RWPE1 (cell line): ENCODE measurements around the gene PCDH1.
A peak's percentile ranks its signal among the peaks of the same experiment; 100 is the strongest.

Source experiments
- CTCF ChIA-PET: fragments of 350-600 bp; sonication (Branson Sonifier 250); formaldehyde crosslinking; extraction: SDS; loops from one replicate; lab custom pipeline; 2021; lab: Yijun Ruan, JAX
- POLR2A ChIA-PET: fragments of 400-600 bp; formaldehyde crosslinking; extraction: SDS; loops from one replicate; lab custom pipeline; 2020; ENCODE audit warnings: antibody characterized with exemption; ENCODE audit not compliant: low non-redundant PET; lab: Yijun Ruan, JAX
- DNase-seq: peaks from one replicate; pipeline ENCODE4 v3.0.0; 2012; ENCODE audit warnings: low spot score
- H3K27ac ChIP-seq: fragments of 450-650 bp; 2 replicates; pipeline ENCODE4 v1.5.1; 2017
- TF ChIP-seq, protein P1 (sequence below): fragments of 450-650 bp; conservative IDR thresholded peaks from 2 replicates; pipeline ENCODE4 v1.5.1; 2017; ENCODE audit warnings: low read depth, mild to moderate bottlenecking

Gene PCDH1

DNA sequence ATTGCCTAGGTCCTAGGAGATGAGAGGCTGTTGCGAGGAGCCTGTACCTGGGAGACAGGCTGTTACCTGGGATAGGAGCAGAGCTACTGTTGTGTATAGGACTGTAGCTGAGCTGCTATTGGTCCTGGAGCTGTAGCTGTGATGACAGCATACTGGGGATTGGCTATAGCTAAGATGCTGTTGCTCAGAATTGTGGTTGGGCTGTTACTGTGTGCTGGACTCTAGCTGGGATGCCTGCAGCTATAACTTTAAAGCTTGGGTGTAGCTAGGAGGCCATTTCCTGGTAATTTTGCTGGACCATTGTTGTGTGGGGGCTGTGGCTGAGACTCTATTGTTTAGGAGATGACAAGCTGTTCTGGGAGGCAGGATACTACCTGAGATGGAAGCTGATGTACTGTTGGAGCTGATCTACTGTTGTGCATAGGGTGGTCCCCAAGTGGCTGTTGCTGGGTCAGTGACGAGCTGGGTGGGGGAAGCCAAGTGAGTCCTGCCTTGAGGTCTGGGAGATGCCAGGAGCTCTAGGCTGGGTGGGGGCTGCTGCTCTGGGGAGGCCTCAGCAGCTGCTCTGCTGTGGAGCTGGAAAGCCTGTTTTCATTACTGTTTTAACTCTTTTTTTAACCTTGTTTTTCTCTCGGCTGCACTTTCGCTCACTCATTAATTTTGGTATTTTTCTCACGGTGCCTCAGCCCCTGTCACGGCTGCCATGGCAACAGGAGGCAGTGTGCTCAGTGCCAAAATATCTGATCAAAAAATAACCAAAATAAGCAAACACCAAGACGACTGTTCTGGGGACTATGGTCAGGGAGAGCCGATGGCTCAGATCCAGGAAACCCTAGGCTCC, 3.0 kb upstream of the PCDH1 start:
- ChIA-PET CTCF (interaction anchor here (0.6 to 7.9 kb wide), 9 partner anchors 26 to 216 kb away, joined by 3 to 157 read pairs (median 6); no protein-coding TSS in a partner anchor), POLR2A (no interaction called here)
- TF ChIP-seq, protein P1, sequence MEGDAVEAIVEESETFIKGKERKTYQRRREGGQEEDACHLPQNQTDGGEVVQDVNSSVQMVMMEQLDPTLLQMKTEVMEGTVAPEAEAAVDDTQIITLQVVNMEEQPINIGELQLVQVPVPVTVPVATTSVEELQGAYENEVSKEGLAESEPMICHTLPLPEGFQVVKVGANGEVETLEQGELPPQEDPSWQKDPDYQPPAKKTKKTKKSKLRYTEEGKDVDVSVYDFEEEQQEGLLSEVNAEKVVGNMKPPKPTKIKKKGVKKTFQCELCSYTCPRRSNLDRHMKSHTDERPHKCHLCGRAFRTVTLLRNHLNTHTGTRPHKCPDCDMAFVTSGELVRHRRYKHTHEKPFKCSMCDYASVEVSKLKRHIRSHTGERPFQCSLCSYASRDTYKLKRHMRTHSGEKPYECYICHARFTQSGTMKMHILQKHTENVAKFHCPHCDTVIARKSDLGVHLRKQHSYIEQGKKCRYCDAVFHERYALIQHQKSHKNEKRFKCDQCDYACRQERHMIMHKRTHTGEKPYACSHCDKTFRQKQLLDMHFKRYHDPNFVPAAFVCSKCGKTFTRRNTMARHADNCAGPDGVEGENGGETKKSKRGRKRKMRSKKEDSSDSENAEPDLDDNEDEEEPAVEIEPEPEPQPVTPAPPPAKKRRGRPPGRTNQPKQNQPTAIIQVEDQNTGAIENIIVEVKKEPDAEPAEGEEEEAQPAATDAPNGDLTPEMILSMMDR, result no peak
- no peak for DNase-seq
- no peak overlapping the region for H3K27ac ChIP-seq

DNA sequence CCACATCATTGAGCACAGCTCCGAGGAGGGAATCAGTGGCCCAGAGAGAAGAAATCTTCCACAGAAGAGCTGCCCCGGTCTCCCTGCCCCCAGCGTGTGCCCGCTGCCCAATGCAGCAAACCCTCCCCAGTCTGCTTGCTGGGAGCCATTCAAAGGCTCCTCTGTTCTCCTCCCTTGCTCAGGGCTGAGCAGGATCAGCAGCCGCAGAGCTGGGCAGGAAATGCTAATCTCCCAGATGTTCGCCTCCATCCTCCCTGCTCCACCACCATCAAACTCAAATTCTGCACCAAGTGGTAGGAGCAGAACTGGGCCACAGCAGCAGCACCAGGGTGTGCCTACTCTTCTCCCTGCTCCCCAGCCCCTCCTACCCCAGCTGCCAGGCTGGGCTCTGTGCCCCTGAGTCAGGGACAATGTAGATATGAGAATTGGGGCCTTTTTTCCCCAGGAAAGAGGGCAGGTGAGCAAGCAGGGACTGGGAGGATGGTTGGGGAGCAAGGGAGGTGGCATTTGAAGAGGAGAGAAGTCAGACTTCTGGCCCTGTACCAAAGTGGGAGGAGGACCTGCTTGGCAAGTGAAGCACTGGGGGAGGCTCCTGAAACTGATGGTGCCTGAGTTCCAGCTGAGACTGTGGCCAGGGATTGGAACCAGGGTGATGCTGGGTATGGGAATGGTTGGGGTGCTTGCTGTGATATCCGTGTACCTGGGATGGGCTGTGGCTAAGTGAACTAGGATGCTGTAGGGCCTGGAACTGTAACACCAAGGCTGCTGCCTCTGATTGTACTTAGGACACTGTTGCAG, 1.9 kb upstream of the PCDH1 start:
- no peak for DNase-seq
- POLR2A ChIA-PET, result no interaction called here
- TF ChIP-seq, protein P1, result no peak
- no peak overlapping the region for H3K27ac ChIP-seq
- CTCF ChIA-PET, result interaction anchor here (0.7 to 7.9 kb wide), 25 partner anchors 10 to 288 kb away, joined by 3 to 157 read pairs (median 7); partner anchors contain the start of genes DELE1 and DIAPH1

DNA sequence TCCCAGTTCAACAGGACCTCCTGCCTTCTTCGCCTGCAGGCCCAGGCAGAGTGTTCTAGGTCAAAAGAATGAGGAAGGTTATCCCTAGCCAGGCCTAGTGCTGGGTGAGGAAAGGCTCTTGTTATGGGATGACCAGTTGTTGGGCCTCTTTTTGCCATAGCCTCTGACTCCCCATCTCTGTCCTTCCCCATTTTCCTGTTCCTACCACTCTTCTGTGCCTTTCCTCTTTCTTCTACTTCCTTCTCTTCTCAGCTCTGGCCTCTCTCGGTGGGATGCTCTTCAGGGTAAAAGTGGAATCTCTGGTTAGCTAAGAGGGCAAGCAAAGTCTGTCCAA, 1.2 kb upstream of the PCDH1 start:
- no peak for DNase-seq
- POLR2A ChIA-PET, result interaction anchor here (1.3 to 2.2 kb wide), 3 partner anchors 10 to 176 kb away, joined by 3 to 11 read pairs (median 7); no protein-coding TSS in a partner anchor
- H3K27ac ChIP-seq, result no peak overlapping the region
- TF ChIP-seq, protein P1, result peak; percentile 70
- CTCF ChIA-PET, result interaction anchor here (0.5 to 7.9 kb wide), 59 partner anchors 8 to 780 kb away, joined by 3 to 157 read pairs (median 4); partner anchors contain the start of genes DELE1, DIAPH1 and RNF14

DNA sequence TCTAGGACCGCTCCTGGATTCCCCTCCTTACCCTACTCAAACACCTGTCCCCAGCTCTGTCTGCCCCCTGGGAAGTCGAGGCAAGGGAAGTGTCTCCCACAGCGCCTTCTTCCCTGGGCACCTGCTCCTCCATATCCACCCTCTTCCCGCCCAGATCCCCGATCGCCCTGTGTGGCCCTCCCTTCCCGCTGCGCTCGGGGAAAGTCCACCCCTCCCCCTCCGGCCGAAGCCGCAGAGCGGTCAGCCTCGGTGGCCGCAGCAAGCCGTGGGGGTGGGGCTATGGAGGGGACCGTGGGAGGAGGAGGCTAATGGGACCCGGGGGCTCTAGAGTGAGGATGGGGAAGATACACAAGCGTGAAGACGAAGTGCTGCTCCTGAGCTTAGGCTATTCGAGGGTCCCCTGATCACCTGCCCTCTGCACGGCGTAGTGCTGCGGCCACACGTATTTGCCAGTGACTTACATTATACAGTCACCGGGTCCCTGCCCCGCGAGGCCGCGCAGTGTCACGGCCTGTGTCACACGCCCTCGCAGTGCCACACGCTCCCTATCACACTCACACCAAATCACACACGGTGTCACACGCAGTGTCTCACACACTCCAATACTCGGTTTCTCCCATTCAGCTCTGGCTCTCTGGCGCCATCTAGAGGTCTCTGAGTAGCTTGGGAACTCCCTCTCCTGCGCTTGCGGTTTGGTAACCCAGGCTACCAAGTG, 658 bp upstream of the PCDH1 start:
- CTCF ChIA-PET, result interaction anchor here (0.5 to 7.9 kb wide), 69 partner anchors 8 to 780 kb away, joined by 3 to 157 read pairs (median 4); partner anchors contain the start of genes ARAP3, DELE1, DIAPH1 and RNF14
- TF ChIP-seq, protein P1, result peak; percentile 99
- peak; percentile 78 for DNase-seq
- POLR2A ChIA-PET, result interaction anchor here (1.3 to 2.2 kb wide), 3 partner anchors 9 to 175 kb away, joined by 3 to 11 read pairs (median 7); no protein-coding TSS in a partner anchor
- peak overlapping the region; percentile 67 for H3K27ac ChIP-seq

DNA sequence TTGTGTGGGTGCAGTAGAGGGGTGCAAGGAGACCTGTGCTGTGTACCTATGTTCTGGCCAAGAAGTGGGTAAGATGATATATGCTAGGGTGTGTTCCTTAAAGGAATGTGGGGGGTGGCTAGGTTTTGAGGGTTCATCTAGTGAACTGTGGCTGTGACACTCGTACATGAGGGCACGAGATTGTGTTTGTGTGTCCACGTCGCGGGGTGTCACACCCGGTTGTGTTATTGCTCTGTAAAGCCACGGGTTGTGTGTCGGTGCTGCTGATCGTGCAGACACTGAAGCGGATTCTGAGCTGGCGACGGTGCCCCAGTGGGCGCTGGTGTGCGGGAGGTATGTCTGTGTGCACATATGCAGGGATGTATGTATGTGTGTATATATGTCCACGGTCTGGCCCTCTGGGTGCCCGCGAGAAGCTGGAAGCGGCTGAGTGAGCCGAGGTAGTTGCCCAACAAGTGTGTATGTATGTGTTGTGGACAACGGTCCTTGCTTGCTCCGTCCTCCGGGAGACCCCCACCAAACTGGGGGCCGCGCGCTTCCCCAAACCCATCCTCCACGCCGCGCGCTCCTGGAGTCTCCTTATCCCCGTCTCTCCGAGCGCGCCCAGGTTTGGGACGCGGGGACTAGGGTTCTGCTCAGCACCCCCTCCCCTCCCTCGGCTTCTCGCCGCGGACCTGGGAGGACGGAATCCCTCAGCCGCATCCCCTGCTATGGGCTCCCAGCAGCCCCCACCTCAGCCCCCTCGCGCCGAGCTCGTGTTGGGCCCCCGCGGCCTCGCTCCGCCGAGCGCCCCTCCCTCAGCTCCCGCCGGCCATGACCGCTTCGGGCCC, 639 bp downstream of the PCDH1 start:
- DNase-seq, result peak; percentile 51
- peak overlapping the region; percentile 67 for H3K27ac ChIP-seq
- ChIA-PET POLR2A (interaction anchor here (0.6 to 2.2 kb wide), 5 partner anchors 8 to 120 kb away, joined by 3 to 11 read pairs (median 3); no protein-coding TSS in a partner anchor), CTCF (interaction anchor here (0.5 to 7.9 kb wide), 21 partner anchors 9 to 196 kb away, joined by 3 to 157 read pairs (median 5); partner anchors contain the start of genes ARAP3 and RNF14)
- TF ChIP-seq, protein P1, result no peak
